Neural cell (in vitro differentiated cells): ENCODE data around the gene CPS1.

Experiments
- CTCF ChIP-seq: fragments of 450-650 bp; IDR thresholded peaks from 2 replicates; pipeline ENCODE4 v1.5.1; 2014; ENCODE audit warnings: antibody characterized with exemption, mild to moderate bottlenecking, moderate library complexity; ENCODE audit not compliant: poor library complexity, severe bottlenecking
- EZH2 ChIP-seq: fragments of 200-600, 300-800 bp; shearing (Covaris generic), sonication (generic); IDR thresholded peaks from 2 replicates; pipeline ENCODE4 v1.6.1; 2014; ENCODE audit warnings: antibody characterized with exemption, low read length, borderline replicate concordance, mild to moderate bottlenecking; ENCODE audit not compliant: insufficient read depth, poor library complexity, severe bottlenecking
- MXI1 ChIP-seq: fragments of 450-650 bp; conservative IDR thresholded peaks from 2 replicates; pipeline ENCODE4 v1.6.1; 2014; ENCODE audit warnings: antibody characterized with exemption, mild to moderate bottlenecking; ENCODE audit not compliant: poor library complexity, severe bottlenecking
- POLR2AphosphoS5 ChIP-seq: IDR thresholded peaks from 2 replicates; pipeline ENCODE4 v1.6.1; 2012
- REST ChIP-seq: IDR thresholded peaks from 2 replicates; pipeline ENCODE4 v1.6.1; 2012; ENCODE audit warnings: borderline replicate concordance
- TAF1 ChIP-seq: IDR thresholded peaks from 2 replicates; pipeline ENCODE4 v1.6.1; 2012; ENCODE audit warnings: low read depth

DNA sequence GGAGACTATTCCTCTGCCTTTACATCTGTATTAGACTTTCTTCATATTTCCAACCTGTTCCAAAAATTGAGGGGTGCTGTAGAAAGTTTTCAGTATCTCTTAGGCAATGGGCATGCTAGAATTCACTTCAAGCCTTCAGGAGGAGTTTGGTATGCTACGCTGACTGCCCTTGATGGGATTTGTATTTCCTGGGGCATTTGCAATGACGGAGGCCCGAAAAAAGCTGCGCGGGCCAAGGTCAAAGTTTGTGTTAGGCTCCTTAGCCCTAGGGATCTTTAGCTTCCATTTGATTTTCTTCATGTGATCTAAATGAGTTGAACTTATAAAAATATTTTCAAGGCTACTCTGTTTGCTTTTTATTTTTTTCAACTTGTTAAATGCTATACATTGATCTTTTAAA lies 5.1 kb downstream of the CPS1 start:
- TF ChIP-seq POLR2AphosphoS5 (no peak), REST (no peak), TAF1 (no peak), CTCF (no peak), EZH2 (no peak), MXI1 (no peak)
